COLO668 (cell line): ENCODE data around the gene SSBP3.
A peak's percentile ranks its signal among the peaks of the same experiment; 100 is the strongest.
"Not testable (repeated sequence)": the region's sequence is repeated elsewhere in the genome, so short reads cannot be mapped to it uniquely, and the experiment has no call there.

Source experiments
- DNase-seq: peaks from one replicate; lab custom pipeline; 2025; ENCODE audit not compliant: unreplicated experiment; lab: John Stamatoyannopoulos, UW

SSBP3 gene

GRCh38 chr1:54227891-54228310, 178.3 kb downstream of the SSBP3 start:
- no peak for DNase-seq

GRCh38 chr1:54227091-54227602, 179.0 kb downstream of the SSBP3 start:
- DNase-seq: peak; percentile 31

- no peak for DNase-seq
Measured at GRCh38 chr1:54225986-54226559, 180.1 kb downstream of the SSBP3 start.

GRCh38 chr1:54225378-54225777, 180.8 kb downstream of the SSBP3 start:
- no peak for DNase-seq

- no peak for DNase-seq
Measured at GRCh38 chr1:54224233-54224632, 182.0 kb downstream of the SSBP3 start.

- no peak for DNase-seq
Measured at GRCh38 chr1:54223441-54224202, 182.6 kb downstream of the SSBP3 start.

GRCh38 chr1:54222711-54223110, 183.5 kb downstream of the SSBP3 start:
- no peak for DNase-seq

GRCh38 chr1:54221867-54222484, 184.2 kb downstream of the SSBP3 start:
- no peak for DNase-seq

GRCh38 chr1:54221113-54221834, 184.9 kb downstream of the SSBP3 start:
- DNase-seq: no peak

GRCh38 chr1:54220004-54220811, 186.0 kb downstream of the SSBP3 start:
- no peak for DNase-seq

GRCh38 chr1:54219688-54220003, 186.5 kb downstream of the SSBP3 start:
- no peak for DNase-seq

- no peak for DNase-seq
Measured at GRCh38 chr1:54218883-54219687, 187.1 kb downstream of the SSBP3 start.

- no peak for DNase-seq
Measured at GRCh38 chr1:54215523-54215922, 190.7 kb downstream of the SSBP3 start.

- DNase-seq: no peak
Measured at GRCh38 chr1:54212872-54213271, 193.3 kb downstream of the SSBP3 start.

- DNase-seq: not testable (repeated sequence)
Measured at GRCh38 chr1:54207896-54208295, 198.3 kb downstream of the SSBP3 start.

GRCh38 chr1:54207287-54207686, 198.9 kb downstream of the SSBP3 start:
- DNase-seq: no peak

- DNase-seq: no peak
Measured at GRCh38 chr1:54204199-54204598, 202.0 kb downstream of the SSBP3 start.

- DNase-seq: no peak
Measured at GRCh38 chr1:54200519-54200997, 205.6 kb downstream of the SSBP3 start.

- DNase-seq: peak; percentile 99
Measured at GRCh38 chr1:54199765-54200518, 206.3 kb downstream of the SSBP3 start, which contains the start of the genes CYB5RL and MRPL37. TSS of gene CYB5RL (minus strand) at chr1:54200030. CDS start at chr1:54195616, 4,414 bp downstream. TSS of gene MRPL37 (plus strand) at chr1:54200167. CDS start at chr1:54200244, 77 bp downstream.
